ENCODE data around the gene VOPP1. TPM values are rescaled to one million over a fixed set of nuclear protein-coding genes. Genes with fewer than 3 reads are reported as not detected.

Gene VOPP1
- total RNA-seq, 1 experiment from 2014 or later = 49.9 TPM

Other genes starting within 250 kb of the VOPP1 start
- gene LANCL2, start 207.2 kb downstream of the VOPP1 start, total RNA-seq (2014; rRNA removed; shearing (Covaris generic)) = 22.8 and 27.0 TPM in 2 replicates

Measured in SK-MEL-5 (cell line).